Measurements from ENCODE around the gene DNASE2B.

Gene DNASE2B

GRCh38 chr1:84355556-84355955 is 42.7 kb upstream of the DNASE2B start:
- no peak for TF ChIP-seq CTCF (IDR thresholded peaks at IDR 0.05; ENCODE audit: low read depth, low read length)
- no peak overlapping the region for H3K4me3 ChIP-seq (ENCODE audit: low read depth, low read length)

- no peak overlapping the region for H3K4me3 ChIP-seq (ENCODE audit: low read depth, low read length)
Observed at GRCh38 chr1:84356881-84357280, 41.4 kb upstream of the DNASE2B start.

GRCh38 chr1:84358695-84359094 is 39.6 kb upstream of the DNASE2B start:
- H3K4me3 ChIP-seq (ENCODE audit: low read depth, low read length) = no peak overlapping the region
- no peak for TF ChIP-seq CTCF (IDR thresholded peaks at IDR 0.05; ENCODE audit: low read depth, low read length)

More at GRCh38 chr1:84356881-84357280, 41.4 kb upstream of the DNASE2B start:
- TF ChIP-seq CTCF (IDR thresholded peaks at IDR 0.05; ENCODE audit: low read depth, low read length) = no peak

- no peak overlapping the region for H3K4me3 ChIP-seq (ENCODE audit: low read depth, low read length)
- TF ChIP-seq CTCF (IDR thresholded peaks at IDR 0.05; ENCODE audit: low read depth, low read length) = no peak
Observed at GRCh38 chr1:84360316-84360715, 38.0 kb upstream of the DNASE2B start.

- H3K4me3 ChIP-seq (ENCODE audit: low read depth, low read length) = no peak overlapping the region
- TF ChIP-seq CTCF (IDR thresholded peaks at IDR 0.05; ENCODE audit: low read depth, low read length) = no peak
Observed at GRCh38 chr1:84361796-84362195, 36.5 kb upstream of the DNASE2B start.

- H3K4me3 ChIP-seq (ENCODE audit: low read depth, low read length) = no peak overlapping the region; the same call in 1 of the 2 replicates
- TF ChIP-seq CTCF (IDR thresholded peaks at IDR 0.05; ENCODE audit: low read depth, low read length) = no peak
Observed at GRCh38 chr1:84363019-84363418, 35.3 kb upstream of the DNASE2B start.

- TF ChIP-seq CTCF (IDR thresholded peaks at IDR 0.05; ENCODE audit: low read depth, low read length) = no peak
Observed at GRCh38 chr1:84363622-84364021, 34.7 kb upstream of the DNASE2B start.

More at GRCh38 chr1:84363622-84364021, 34.7 kb upstream of the DNASE2B start:
- H3K4me3 ChIP-seq (ENCODE audit: low read depth, low read length) = no peak overlapping the region

Measured in WI38 (cell line).